GM19239 (cell line): Measurements from ENCODE around the gene FSD1.
A peak's percentile ranks its signal among the peaks of the same experiment; 100 is the strongest.

Experiments
- DNase-seq: peaks from one replicate; pipeline ENCODE4 v3.0.0; 2011; ENCODE audit warnings: low spot score; ENCODE audit not compliant: insufficient read length
- FAIRE-seq: peaks from 2 replicates; lab custom pipeline; 2011; peaks lifted over from hg19 to GRCh38; lab: Jason Lieb, UNC

The FSD1 gene

GRCh38 chr19:4360641-4361151 lies 56.3 kb downstream of the FSD1 start:
- DNase-seq, result no peak
- no peak for FAIRE-seq

- DNase-seq (no peak), FAIRE-seq (no peak)
Observed at GRCh38 chr19:4361152-4362046, 57.0 kb downstream of the FSD1 start.

GRCh38 chr19:4362101-4362828 lies 57.9 kb downstream of the FSD1 start:
- FAIRE-seq (no peak), DNase-seq (no peak)

DNA sequence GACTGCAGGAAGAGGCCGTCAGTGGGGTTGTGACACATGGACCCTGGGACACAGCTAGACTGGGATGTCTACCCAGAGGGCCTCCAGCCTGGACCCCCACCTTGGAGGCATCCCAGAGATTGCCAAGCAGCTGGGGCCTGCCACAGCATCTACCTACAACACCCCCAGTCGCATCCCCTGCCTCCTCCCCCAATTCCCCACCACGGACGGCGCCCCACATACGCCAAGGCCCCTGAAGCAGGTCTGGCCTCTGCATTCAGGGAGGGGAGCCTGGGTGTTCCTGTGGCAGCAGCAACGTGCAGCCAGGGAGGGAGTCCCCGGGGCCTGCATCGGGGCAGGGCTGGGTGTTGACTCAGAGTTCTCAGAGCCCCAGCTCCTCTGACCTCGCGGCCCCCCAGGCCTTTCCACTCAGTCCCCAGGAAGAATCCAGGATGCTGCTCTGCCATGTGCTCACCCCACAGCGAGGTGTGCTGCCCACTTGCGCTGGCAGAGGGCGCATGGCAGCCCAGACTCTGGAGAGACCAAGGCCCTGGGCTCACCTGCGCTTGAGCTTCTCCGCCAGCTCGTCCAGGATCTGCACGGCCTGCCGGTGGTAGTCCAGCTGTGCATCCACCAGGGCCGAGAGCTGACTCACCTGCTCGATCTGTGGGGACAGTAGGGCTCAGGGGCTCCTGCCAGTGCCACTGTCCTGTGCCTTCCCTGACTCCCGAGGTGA lies 58.6 kb downstream of the FSD1 start:
- FAIRE-seq, result no peak
- no peak for DNase-seq

- FAIRE-seq, result no peak
Observed at GRCh38 chr19:4363571-4364304, 59.3 kb downstream of the FSD1 start.

DNA sequence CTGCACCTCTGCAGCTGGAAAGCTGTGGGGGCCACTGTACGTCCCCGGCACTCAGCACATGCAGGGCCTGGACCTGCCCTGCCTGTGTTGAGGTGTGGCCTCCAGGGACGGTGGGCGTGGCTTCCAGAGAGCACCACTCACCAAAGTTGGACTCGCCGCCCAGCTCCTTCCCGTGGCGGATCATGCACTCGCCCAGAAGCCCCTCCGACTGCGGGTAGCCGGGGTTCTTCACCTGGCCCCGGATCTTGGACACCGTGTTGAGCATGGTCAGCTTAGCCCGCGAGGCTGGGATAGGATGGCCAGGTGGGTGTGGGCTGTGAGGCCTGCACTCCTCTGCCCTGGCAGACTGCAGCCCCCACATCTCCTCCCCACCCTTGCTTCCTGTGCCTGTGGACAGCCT lies 60.9 kb downstream of the FSD1 start:
- FAIRE-seq (no peak), DNase-seq (no peak)

More at GRCh38 chr19:4363571-4364304, 59.3 kb downstream of the FSD1 start:
- no peak for DNase-seq

GRCh38 chr19:4365791-4366665 lies 61.6 kb downstream of the FSD1 start:
- DNase-seq (no peak), FAIRE-seq (no peak)

- FAIRE-seq (no peak), DNase-seq (no peak)
Observed at GRCh38 chr19:4366666-4367335, 62.4 kb downstream of the FSD1 start.

DNA sequence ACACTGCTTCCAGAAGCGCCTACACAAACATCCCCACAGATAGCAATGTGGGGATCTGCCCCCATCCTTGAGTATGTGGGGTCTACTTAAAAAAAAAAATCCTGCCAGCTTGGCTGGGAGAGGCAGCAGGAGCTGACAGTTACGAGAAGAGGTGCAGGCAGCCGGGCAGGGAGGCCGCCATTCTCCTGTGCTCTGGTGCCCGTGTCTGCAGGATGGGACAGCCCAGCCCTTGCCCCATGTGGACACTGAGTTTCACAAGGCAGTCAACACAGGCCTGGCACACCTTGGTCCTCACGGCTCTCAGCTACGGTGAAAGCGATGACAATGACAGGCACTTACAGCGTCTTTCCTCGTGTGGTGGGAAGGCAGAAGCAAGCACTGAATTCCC lies 62.9 kb downstream of the FSD1 start:
- no peak for DNase-seq

DNA sequence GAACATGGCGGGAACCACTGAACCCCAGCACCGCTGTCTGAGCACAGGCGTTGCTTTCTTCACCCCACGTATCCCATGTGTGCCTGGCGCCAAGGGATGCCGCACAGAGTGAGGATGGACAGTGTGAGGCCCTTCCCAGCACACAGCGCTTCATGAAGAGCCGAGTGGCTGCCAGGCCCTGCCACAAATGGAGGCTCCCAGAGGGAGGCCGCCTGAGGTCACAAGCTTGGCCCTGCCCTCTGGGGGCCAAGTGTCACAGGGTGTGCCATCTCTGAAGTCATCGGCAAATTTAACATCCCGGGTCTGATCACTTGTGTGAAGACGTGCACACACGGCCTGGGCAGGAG lies 63.4 kb downstream of the FSD1 start:
- FAIRE-seq (no peak), DNase-seq (no peak)

More for the DNA sequence above, 62.9 kb downstream of the FSD1 start:
- FAIRE-seq, result no peak

DNA sequence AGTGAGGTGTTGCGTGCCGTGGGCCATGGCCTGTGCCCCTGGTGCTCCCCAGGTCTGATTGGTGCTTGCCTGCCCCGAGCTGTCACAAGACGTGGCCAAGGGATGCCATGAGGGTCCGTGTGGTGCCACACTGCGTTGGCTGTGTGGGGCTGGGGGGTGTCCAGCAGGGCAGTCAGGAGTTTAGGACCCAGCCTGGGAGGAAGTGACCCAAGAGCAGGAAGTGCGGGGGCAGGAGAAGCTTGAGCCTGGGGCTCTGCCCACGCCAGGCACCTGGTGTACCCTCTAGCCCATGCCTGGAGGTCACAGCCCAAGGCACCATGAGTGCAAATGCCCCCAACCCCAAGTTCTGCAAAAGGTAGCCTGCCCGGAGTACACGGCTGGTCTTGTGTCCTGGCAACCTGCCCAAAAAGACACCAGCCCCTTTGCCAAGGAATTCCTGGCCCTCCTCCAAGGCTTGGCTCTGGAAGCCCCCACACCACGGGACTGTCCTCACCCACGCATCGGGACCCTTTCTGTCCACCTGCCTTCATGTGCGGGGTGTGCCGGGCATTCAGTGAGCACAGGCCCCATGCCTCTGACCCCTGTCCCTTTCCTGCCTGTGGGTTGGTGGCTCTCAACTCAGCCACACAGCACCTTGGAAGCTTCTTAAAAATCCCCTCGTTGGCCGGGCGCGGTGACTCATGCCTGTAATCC lies 63.9 kb downstream of the FSD1 start:
- peak; percentile 44 for DNase-seq
- FAIRE-seq, result peak; percentile 68

DNA sequence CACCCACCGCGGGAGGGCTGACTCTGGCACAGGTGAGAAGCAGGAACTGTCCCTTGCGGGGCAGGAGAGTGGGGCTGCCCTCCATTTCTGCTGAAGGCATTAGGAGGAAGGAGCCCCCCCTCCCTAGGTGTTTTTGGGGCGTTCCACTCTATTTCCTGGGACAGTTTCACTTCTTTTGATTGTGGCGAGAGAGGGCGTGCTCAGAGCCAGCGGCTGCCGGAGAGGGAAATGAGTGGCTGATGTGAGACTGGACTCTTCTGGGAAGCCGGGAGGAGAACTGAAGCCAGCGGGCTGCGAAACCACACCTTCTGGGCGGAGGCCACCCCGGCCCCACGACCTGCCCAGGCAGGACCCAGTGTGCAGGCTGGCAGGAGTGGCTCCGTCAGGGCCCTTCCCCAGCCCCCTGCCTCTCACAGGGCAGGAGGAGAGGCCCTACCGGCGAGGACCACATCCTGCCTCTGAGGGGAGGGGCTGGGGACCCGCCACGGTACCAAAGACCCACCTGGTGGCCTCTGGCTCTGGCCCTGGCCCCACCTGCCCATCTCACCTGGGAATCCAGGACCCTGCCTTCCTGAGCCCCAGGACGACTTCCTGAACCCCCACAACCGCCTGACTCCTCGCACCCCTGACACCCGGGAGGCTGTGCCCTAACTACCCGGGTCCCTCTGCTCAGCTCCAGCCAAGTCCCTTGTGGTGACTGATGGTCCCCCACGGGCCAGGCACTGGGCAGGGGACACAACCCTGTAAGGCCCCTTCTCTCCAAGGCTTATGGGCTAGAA lies 64.9 kb downstream of the FSD1 start:
- DNase-seq (peak; percentile 77), FAIRE-seq (peak; percentile 99)

GRCh38 chr19:4369888-4370260 lies 65.5 kb downstream of the FSD1 start:
- DNase-seq (peak; percentile 64), FAIRE-seq (no peak)

GRCh38 chr19:4370418-4371041 lies 66.1 kb downstream of the FSD1 start:
- FAIRE-seq, result no peak
- DNase-seq, result no peak

GRCh38 chr19:4371247-4372164 lies 67.1 kb downstream of the FSD1 start:
- FAIRE-seq (no peak), DNase-seq (no peak)
